Left lung (tissue), 10 donors: Measurements from ENCODE around the gene RANBP17. TPM values are rescaled to one million over a fixed set of nuclear protein-coding genes. Genes with fewer than 3 reads are reported as not detected.

Source experiments
- ATAC-seq: fragments of 200-7000 bp; cut with Tn5 transposase; one replicate; pipeline ENCODE4 v1.9.1; 2020; ENCODE audit warnings: moderate library complexity
- DNase-seq, 4 donors: peaks; one replicate each; pipeline ENCODE4 v3.0.0-alpha.2; 2013 to 2020
- H3K27ac ChIP-seq, 2 donors: fragments of 200-600 bp; sonication (generic) in 1 of 2; one replicate each; pipeline versions ENCODE4 v1.5.0 to v1.8.0; 2020 to 2021
- H3K27me3 ChIP-seq, 2 donors: fragments of 200-600 bp; sonication (generic) in 1 of 2; one replicate each; pipeline versions ENCODE4 v1.5.0 to v1.8.0; 2020 to 2021
- H3K36me3 ChIP-seq, 2 donors: fragments of 200-600 bp; sonication (generic) in 1 of 2; one replicate each; pipeline versions ENCODE4 v1.5.0 to v1.8.0; 2020 to 2021
- H3K4me1 ChIP-seq, 2 donors: fragments of 200-600 bp; one replicate each; pipeline ENCODE4 v1.8.0; 2021
- H3K4me3 ChIP-seq, 2 donors: fragments of 200-600 bp; sonication (generic) in 1 of 2; one replicate each; pipeline versions ENCODE4 v1.5.0 to v1.8.0; 2020 to 2021; ENCODE audit warnings: mild to moderate bottlenecking in 1 of 2
- H3K9me3 ChIP-seq, 2 donors: fragments of 200-600 bp; sonication (generic) in 1 of 2; one replicate each; pipeline versions ENCODE4 v1.5.0 to v1.8.0; 2020 to 2021
- intact Hi-C, 2 donors: fragments of 100-400 bp; cut with DNase I; formaldehyde crosslinking; loops; one replicate each; pipeline versions ENCODE4 v1.11.2 to v1.14.2; 2022
- polyA plus RNA-seq, 6 donors: library from polyadenylated mRNA; unstranded; fragments of 120-200 nt; gene quantifications; one replicate each; pipeline ENCODE4 v1.2.1, GENCODE V29; 2013; ENCODE audit not compliant: insufficient read length in 6 of 6
- total RNA-seq, 2 donors: library from RNA; stranded (reverse); fragmentation: NEBNext Ultra II Directional; extraction: Animal tissue kit (Norgen Biotek cat#: 25700); gene quantifications; one replicate each; pipeline ENCODE4 v1.2.1, GENCODE V29; 2021
- TF ChIP-seq, protein P1 (sequence below), 2 donors: fragments of 200-600 bp; sonication (generic) in 1 of 2; IDR thresholded peaks; one replicate each; pipeline versions ENCODE4 v1.5.0 to v1.8.0; 2021; ENCODE audit warnings: antibody characterized with exemption in 2 of 2
- donor health status: DM: no; HTN: yes; CAD: no.
- donor health status: DM: no; HTN: no; CAD: no.

Gene RANBP17
- total and polyA plus RNA-seq, 8 donors = 17.0 to 44.5 (median 33.7) TPM

GRCh38 chr5:170993476-170993875, 131.7 kb downstream of the RANBP17 start:
- Histone ChIP-seq H3K27ac (no peak overlapping the region), H3K4me1 (no peaks in the 10 kb centered on the region), H3K27me3 (no peaks in the 10 kb centered on the region), H3K36me3 (no peaks in the 10 kb centered on the region), H3K9me3 (no peaks in the 10 kb centered on the region), H3K4me3 (no peak overlapping the region)
- TF ChIP-seq, protein P1, sequence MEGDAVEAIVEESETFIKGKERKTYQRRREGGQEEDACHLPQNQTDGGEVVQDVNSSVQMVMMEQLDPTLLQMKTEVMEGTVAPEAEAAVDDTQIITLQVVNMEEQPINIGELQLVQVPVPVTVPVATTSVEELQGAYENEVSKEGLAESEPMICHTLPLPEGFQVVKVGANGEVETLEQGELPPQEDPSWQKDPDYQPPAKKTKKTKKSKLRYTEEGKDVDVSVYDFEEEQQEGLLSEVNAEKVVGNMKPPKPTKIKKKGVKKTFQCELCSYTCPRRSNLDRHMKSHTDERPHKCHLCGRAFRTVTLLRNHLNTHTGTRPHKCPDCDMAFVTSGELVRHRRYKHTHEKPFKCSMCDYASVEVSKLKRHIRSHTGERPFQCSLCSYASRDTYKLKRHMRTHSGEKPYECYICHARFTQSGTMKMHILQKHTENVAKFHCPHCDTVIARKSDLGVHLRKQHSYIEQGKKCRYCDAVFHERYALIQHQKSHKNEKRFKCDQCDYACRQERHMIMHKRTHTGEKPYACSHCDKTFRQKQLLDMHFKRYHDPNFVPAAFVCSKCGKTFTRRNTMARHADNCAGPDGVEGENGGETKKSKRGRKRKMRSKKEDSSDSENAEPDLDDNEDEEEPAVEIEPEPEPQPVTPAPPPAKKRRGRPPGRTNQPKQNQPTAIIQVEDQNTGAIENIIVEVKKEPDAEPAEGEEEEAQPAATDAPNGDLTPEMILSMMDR (IDR thresholded peaks at IDR 0.05) = no peak
- intact Hi-C loops = no loop called here
- ATAC-seq (no peak), DNase-seq (peak in 2 of 4 donors; percentile 46 to 50)

GRCh38 chr5:171010086-171010485, 148.3 kb downstream of the RANBP17 start:
- no peak overlapping the region for H3K27ac ChIP-seq
- TF ChIP-seq, protein P1 (IDR thresholded peaks at IDR 0.05) = no peak
- H3K4me3 ChIP-seq = no peak overlapping the region
- H3K9me3 ChIP-seq = no peaks in the 10 kb centered on the region
- intact Hi-C loops = no loop called here
- DNase-seq (no peak), ATAC-seq (no peak)
- H3K4me1 ChIP-seq = no peaks in the 10 kb centered on the region
- H3K27me3 ChIP-seq = no peaks in the 10 kb centered on the region
- no peaks in the 10 kb centered on the region for H3K36me3 ChIP-seq

GRCh38 chr5:171010816-171011215, 149.0 kb downstream of the RANBP17 start:
- intact Hi-C loops = no loop called here
- no peaks in the 10 kb centered on the region for H3K27me3 ChIP-seq
- no peak for ATAC-seq
- H3K4me3 ChIP-seq = no peak overlapping the region
- no peaks in the 10 kb centered on the region for H3K9me3 ChIP-seq
- H3K36me3 ChIP-seq = no peaks in the 10 kb centered on the region
- DNase-seq = no peak
- TF ChIP-seq, protein P1 (IDR thresholded peaks at IDR 0.05) = no peak
- no peak overlapping the region for H3K27ac ChIP-seq
- H3K4me1 ChIP-seq = no peaks in the 10 kb centered on the region

DNA sequence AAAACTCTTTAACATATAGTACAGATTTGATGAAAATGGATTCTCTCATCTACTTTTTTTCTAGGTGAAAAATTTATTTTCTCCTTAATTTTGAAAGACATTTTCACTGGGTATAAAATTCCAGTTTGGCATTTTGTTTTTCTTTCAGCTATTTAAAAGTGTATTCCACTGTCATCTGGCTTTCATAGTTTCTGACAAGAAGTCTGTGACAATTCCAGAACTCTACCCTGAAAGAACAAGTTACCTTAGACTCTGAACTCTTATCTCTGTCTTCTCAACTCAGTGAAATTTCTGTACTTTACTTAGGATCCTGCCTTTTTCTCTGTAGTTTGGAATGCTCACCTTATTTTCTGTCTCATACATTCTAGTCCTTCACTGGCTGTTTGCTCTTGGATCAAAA, 161.7 kb downstream of the RANBP17 start:
- no peak for DNase-seq
- TF ChIP-seq, protein P1 (IDR thresholded peaks at IDR 0.05) = no peak
- H3K27ac ChIP-seq = no peak overlapping the region
- peaks cover 0 to 37% of the 10 kb centered on the region in 2 donors for H3K9me3 ChIP-seq
- no peaks in the 10 kb centered on the region for H3K27me3 ChIP-seq
- H3K36me3 ChIP-seq = no peaks in the 10 kb centered on the region
- H3K4me1 ChIP-seq = no peaks in the 10 kb centered on the region
- intact Hi-C loops = no loop called here
- no peak overlapping the region for H3K4me3 ChIP-seq
- ATAC-seq = no peak

DNA sequence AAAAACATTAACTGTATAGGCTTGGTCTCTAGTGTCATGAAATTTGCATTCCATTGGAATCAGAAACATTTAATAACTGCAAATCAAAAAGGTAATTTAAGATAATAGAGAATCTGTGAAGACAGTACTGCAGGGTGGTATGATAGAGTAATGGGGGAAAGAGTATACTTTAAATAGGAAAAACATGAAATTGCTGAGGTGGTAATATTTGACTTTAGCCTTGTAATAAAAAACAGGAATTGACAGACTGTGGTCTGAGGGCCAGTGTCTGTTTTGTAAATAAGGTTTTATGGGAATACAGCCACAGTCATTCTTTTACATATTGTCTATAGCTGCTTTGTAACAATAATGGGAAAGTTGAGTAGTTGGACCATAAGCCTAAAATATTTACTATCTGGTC, 162.3 kb downstream of the RANBP17 start:
- no peak for DNase-seq
- TF ChIP-seq, protein P1 (IDR thresholded peaks at IDR 0.05) = no peak
- Histone ChIP-seq H3K36me3 (no peaks in the 10 kb centered on the region), H3K4me3 (no peak overlapping the region), H3K4me1 (no peaks in the 10 kb centered on the region), H3K9me3 (peaks cover 0 to 37% of the 10 kb centered on the region in 2 donors), H3K27ac (no peak overlapping the region), H3K27me3 (no peaks in the 10 kb centered on the region)
- ATAC-seq = no peak
- intact Hi-C loops = no loop called here
